CD1c-positive myeloid dendritic cell (primary cell): ENCODE data around the gene ROBO1.
"Not testable (repeated sequence)": the region's sequence is repeated elsewhere in the genome, so short reads cannot be mapped to it uniquely, and the experiment has no call there.

Experiments used
- DNase-seq: peaks from one replicate; pipeline ENCODE4 v3.0.0-alpha.2; 2016; ENCODE audit errors: extremely low spot score

ROBO1 gene

GRCh38 chr3:79314544-79314943 is 453.3 kb downstream of the ROBO1 start:
- DNase-seq, result no peak

GRCh38 chr3:79310016-79310415 is 457.8 kb downstream of the ROBO1 start:
- no peak for DNase-seq

GRCh38 chr3:79306934-79307570 is 460.7 kb downstream of the ROBO1 start:
- DNase-seq, result no peak

GRCh38 chr3:79299949-79300635 is 467.7 kb downstream of the ROBO1 start:
- DNase-seq, result not testable (repeated sequence)

- DNase-seq, result no peak
Observed at GRCh38 chr3:79297245-79297960, 470.4 kb downstream of the ROBO1 start.

GRCh38 chr3:79286882-79287281 is 480.9 kb downstream of the ROBO1 start:
- no peak for DNase-seq

- no peak for DNase-seq
Observed at GRCh38 chr3:79285871-79286270, 481.9 kb downstream of the ROBO1 start.

GRCh38 chr3:79285380-79285779 is 482.4 kb downstream of the ROBO1 start:
- no peak for DNase-seq

- no peak for DNase-seq
Observed at GRCh38 chr3:79284781-79285180, 483.0 kb downstream of the ROBO1 start.

GRCh38 chr3:79278681-79279080 is 489.1 kb downstream of the ROBO1 start:
- no peak for DNase-seq

- no peak for DNase-seq
Observed at GRCh38 chr3:79268422-79268821, 499.4 kb downstream of the ROBO1 start.

- DNase-seq, result no peak
Observed at GRCh38 chr3:79264892-79265291, 502.9 kb downstream of the ROBO1 start.

GRCh38 chr3:79263423-79263822 is 504.4 kb downstream of the ROBO1 start:
- no peak for DNase-seq

- DNase-seq, result no peak
Observed at GRCh38 chr3:79258479-79258878, 509.3 kb downstream of the ROBO1 start.

GRCh38 chr3:79257791-79258190 is 510.0 kb downstream of the ROBO1 start:
- no peak for DNase-seq

GRCh38 chr3:79255702-79256101 is 512.1 kb downstream of the ROBO1 start:
- no peak for DNase-seq

GRCh38 chr3:79255292-79255691 is 512.5 kb downstream of the ROBO1 start:
- DNase-seq, result no peak

- DNase-seq, result no peak
Observed at GRCh38 chr3:79253704-79254103, 514.1 kb downstream of the ROBO1 start.

GRCh38 chr3:79253271-79253670 is 514.5 kb downstream of the ROBO1 start:
- DNase-seq, result no peak

GRCh38 chr3:79250746-79251145 is 517.1 kb downstream of the ROBO1 start:
- no peak for DNase-seq

- no peak for DNase-seq
Observed at GRCh38 chr3:79249701-79250100, 518.1 kb downstream of the ROBO1 start.

- DNase-seq, result no peak
Observed at GRCh38 chr3:79247725-79248043, 520.1 kb downstream of the ROBO1 start.
